Mammary epithelial cell (primary cell): ENCODE data around the gene PSMA6.

ENCODE experiments used
- CTCF ChIP-seq, 2 donors: IDR thresholded peaks in 1 of 2; conservative IDR thresholded peaks in 1 of 2; 2 replicates each; pipeline ENCODE4 v1.5.1; 2011 to 2012; ENCODE audit warnings: inconsistent platforms in 2 of 2, low read length in 2 of 2, mild to moderate bottlenecking in 2 of 2, control low read depth in 1 of 2, low read depth in 1 of 2; ENCODE audit not compliant: insufficient read depth in 1 of 2; ENCODE audit errors: extremely low read depth in 1 of 2
- EZH2 ChIP-seq: IDR thresholded peaks from 2 replicates; pipeline ENCODE4 v1.6.1; 2012; ENCODE audit warnings: low read length, inconsistent platforms, borderline replicate concordance

- no peak for TF ChIP-seq CTCF (conservative IDR thresholded peaks at IDR 0.05 in 1 of 2, IDR thresholded peaks at IDR 0.05 in 1 of 2; ENCODE audit: extremely low read depth in 1 of 2, insufficient read depth in 1 of 2, low read depth in 1 of 2, low read length in 2 of 2)
- no peak for TF ChIP-seq EZH2
Measured at GRCh38 chr14:35305633-35306032, 13.5 kb downstream of the PSMA6 start.
